NCI-H345 (cell line): Measurements from ENCODE around the gene COL6A2.

Experiments
- DNase-seq: peaks from one replicate; lab custom pipeline; 2025; lab: John Stamatoyannopoulos, UW

The COL6A2 gene

GRCh38 chr21:46142582-46143473, 44.9 kb downstream of the COL6A2 start:
- DNase-seq = no peak

- DNase-seq = peak; percentile 24
Measured at GRCh38 chr21:46144464-46145070, 46.7 kb downstream of the COL6A2 start.

- no peak for DNase-seq
Measured at GRCh38 chr21:46145159-46145839, 47.4 kb downstream of the COL6A2 start.

GRCh38 chr21:46145840-46146691, 48.2 kb downstream of the COL6A2 start:
- DNase-seq = no peak

- DNase-seq = no peak
Measured at GRCh38 chr21:46146856-46147255, 48.9 kb downstream of the COL6A2 start.

- DNase-seq = peak; percentile 14
Measured at GRCh38 chr21:46147429-46147828, 49.5 kb downstream of the COL6A2 start.

GRCh38 chr21:46148106-46148505, 50.2 kb downstream of the COL6A2 start:
- no peak for DNase-seq

- no peak for DNase-seq
Measured at GRCh38 chr21:46149205-46149901, 51.4 kb downstream of the COL6A2 start.

GRCh38 chr21:46150073-46150472, 52.2 kb downstream of the COL6A2 start:
- DNase-seq = no peak

- no peak for DNase-seq
Measured at GRCh38 chr21:46150491-46151121, 52.7 kb downstream of the COL6A2 start.

GRCh38 chr21:46151261-46151988, 53.5 kb downstream of the COL6A2 start:
- DNase-seq = no peak

GRCh38 chr21:46151989-46152926, 54.3 kb downstream of the COL6A2 start:
- DNase-seq = no peak

GRCh38 chr21:46152927-46153246, 55.0 kb downstream of the COL6A2 start:
- DNase-seq = no peak

GRCh38 chr21:46153247-46154154, 55.6 kb downstream of the COL6A2 start:
- DNase-seq = peak; percentile 54

- no peak for DNase-seq
Measured at GRCh38 chr21:46154155-46154954, 56.4 kb downstream of the COL6A2 start.

- DNase-seq = no peak
Measured at GRCh38 chr21:46154955-46155513, 57.1 kb downstream of the COL6A2 start.
